Measurements from ENCODE around the gene MICAL3. TPM values are rescaled to one million over a fixed set of nuclear protein-coding genes. Genes with fewer than 3 reads are reported as not detected.

Gene MICAL3
- total and polyA plus RNA-seq, 2 of the 8 experiments (the other 6 are each of a cell fraction or from before 2014, with no cell fraction given) = 8.3 to 41.8 TPM

- Histone ChIP-seq H3K79me2 (ENCODE audit: control insufficient read depth in 1 of 2, insufficient read depth in 2 of 2, low read length in 2 of 2) (no peaks in the 10 kb centered on the region), H3K4me1 (replicated peaks in 1 of 4; ENCODE audit: control insufficient read depth in 3 of 4, insufficient read depth in 4 of 4, low read length in 3 of 4) (no peaks in the 10 kb centered on the region), H2BK120ac (replicated peaks; ENCODE audit: low read depth, low read length) (no peak overlapping the region), H3K4ac (replicated peaks; ENCODE audit: insufficient read length, low read depth, low read length) (no peak overlapping the region), H3K4me2 (ENCODE audit: insufficient read depth in 1 of 2, low read depth in 2 of 2, low read length in 2 of 2) (no peak overlapping the region), H2AK5ac (ENCODE audit: low read depth, low read length) (no peak overlapping the region), H4K8ac (ENCODE audit: extremely low read depth, insufficient read depth, low read length) (no peak overlapping the region), H2BK12ac (ENCODE audit: low read depth, low read length) (no peak overlapping the region), H3K27me3 (replicated peaks in 1 of 4; ENCODE audit: control insufficient read depth in 3 of 4, extremely low read depth in 1 of 4, insufficient read depth in 3 of 4, low read length in 3 of 4) (no peaks in the 10 kb centered on the region; a peak in 1 of 7 replicates), H3K56ac (replicated peaks; ENCODE audit: insufficient read length, low read depth, low read length) (no peak overlapping the region), H3K27ac (ENCODE audit: low read depth, low read length) (no peak overlapping the region), H2BK5ac (ENCODE audit: low read depth, low read length) (no peak overlapping the region), H3K18ac (ENCODE audit: extremely low read depth, low read length) (no peak overlapping the region), H2AFZ (ENCODE audit: low read length) (no peak overlapping the region), H2BK20ac (ENCODE audit: low read length) (no peak overlapping the region), H3K9me3 (ENCODE audit: insufficient read depth in 2 of 2, low read depth in 1 of 2, low read length in 1 of 2) (0 out of 4 replicates have a peak, but pooled peaks cover 0 to 3% of the 10 kb centered on the region in 2 experiments), H3K4me3 (ENCODE audit: extremely low read depth in 1 of 4, insufficient read depth in 2 of 4, low read depth in 3 of 4, low read length in 4 of 4) (no peak overlapping the region), H3K79me1 (ENCODE audit: low read depth, low read length) (no peaks in the 10 kb centered on the region), H4K91ac (replicated peaks; ENCODE audit: insufficient read length, low read length) (no peak overlapping the region), H3K9ac (replicated peaks in 1 of 4; ENCODE audit: extremely low read depth in 1 of 4, low read depth in 3 of 4, low read length in 3 of 4) (no peak overlapping the region), H2BK15ac (ENCODE audit: low read length) (no peak overlapping the region), H3K23me2 (ENCODE audit: low read depth, low read length) (no peaks in the 10 kb centered on the region), H3K36me3 (ENCODE audit: control insufficient read depth in 2 of 4, insufficient read depth in 4 of 4, low read length in 3 of 4) (no peaks in the 10 kb centered on the region), H3K14ac (ENCODE audit: insufficient read length) (no peak overlapping the region), H4K20me1 (replicated peaks in 1 of 2; ENCODE audit: control insufficient read depth in 1 of 2, insufficient read depth in 2 of 2, low read length in 2 of 2) (no peaks in the 10 kb centered on the region), H4K5ac (ENCODE audit: insufficient read length, low read depth, low read length) (no peak overlapping the region), H3K23ac (ENCODE audit: insufficient read length) (no peak overlapping the region)
- FAIRE-seq = no peak
- DNase-seq (ENCODE audit: low read depth in 1 of 2, low spot score in 2 of 2) = no peak
- ChIA-PET CTCF (ENCODE audit: partially characterized antibody) (interaction anchor here (1.8 kb wide), 1 partner anchor 15 kb away, joined by 5 read pairs; no protein-coding TSS in a partner anchor), POLR2A (ENCODE audit: partially characterized antibody) (no interaction called here)
- no peak for TF ChIP-seq KDM5A (IDR thresholded peaks at IDR 0.05; ENCODE audit: low read length)
- WGBS, 2 experiments (ENCODE audit: extremely low coverage in 1 of 2, insufficient coverage in 1 of 2, insufficient read length in 1 of 2, insufficient replicate concordance in 2 of 2, low coverage in 1 of 2, low lambda C conversion rate in 2 of 2, missing lambda C conversion rate in 1 of 2) = 85% methylated on average over 5 of the region's 5 CpGs; no CpG with 5 or more reads in 1 of the 2 experiments
Measured at GRCh38 chr22:18050065-18050464, 25.7 kb upstream of the MICAL3 start.
